H9 (cell line): ENCODE results near the gene PLPPR5. TPM values are rescaled to one million over a fixed set of nuclear protein-coding genes. Genes with fewer than 3 reads are reported as not detected.

Experiments
- DNase-seq: peaks from one replicate; pipeline ENCODE4 v3.0.0-alpha.2; 2017
- H2AFZ ChIP-seq: one replicate; pipeline ENCODE4 v1.6.1; 2013; ENCODE audit warnings: mild to moderate bottlenecking, low read length, control low read depth, moderate library complexity
- H2AK5ac ChIP-seq: 2 replicates; pipeline ENCODE4 v1.6.1; 2013; ENCODE audit warnings: low read length, control low read depth, mixed read lengths; ENCODE audit not compliant: insufficient read length
- H2BK120ac ChIP-seq: one replicate; pipeline ENCODE4 v1.6.1; 2013; ENCODE audit warnings: low read depth, mild to moderate bottlenecking, low read length, control low read depth, inconsistent platforms; ENCODE audit not compliant: poor library complexity, severe bottlenecking
- H2BK12ac ChIP-seq: 2 replicates; pipeline ENCODE4 v1.6.1; 2013; ENCODE audit warnings: low read length, control low read depth, mixed read lengths, low read depth; ENCODE audit not compliant: insufficient read length
- H2BK15ac ChIP-seq: 2 replicates; pipeline ENCODE4 v1.6.1; 2013; ENCODE audit warnings: low read depth, low read length, control low read depth
- H2BK20ac ChIP-seq: one replicate; pipeline ENCODE4 v1.6.1; 2013; ENCODE audit warnings: low read depth, mild to moderate bottlenecking, low read length, control low read depth, inconsistent platforms; ENCODE audit not compliant: poor library complexity, severe bottlenecking
- H2BK5ac ChIP-seq: 2 replicates; pipeline ENCODE4 v1.6.1; 2013; ENCODE audit warnings: low read length, control low read depth, mixed read lengths; ENCODE audit not compliant: insufficient read length
- H3K14ac ChIP-seq: 2 replicates; pipeline ENCODE4 v1.6.1; 2013; ENCODE audit warnings: low read length, control low read depth; ENCODE audit not compliant: insufficient read depth
- H3K18ac ChIP-seq: 2 replicates; pipeline ENCODE4 v1.6.1; 2013; ENCODE audit warnings: low read depth, mild to moderate bottlenecking, mixed read lengths, low read length, control low read depth; ENCODE audit not compliant: insufficient read length
- H3K23ac ChIP-seq: 2 replicates; pipeline ENCODE4 v1.6.1; 2013; ENCODE audit warnings: low read length, control low read depth, mixed read lengths, low read depth; ENCODE audit not compliant: insufficient read length
- H3K23me2 ChIP-seq: 2 replicates; pipeline ENCODE4 v1.6.1; 2013; ENCODE audit warnings: low read depth, mild to moderate bottlenecking, mixed read lengths, low read length, control low read depth; ENCODE audit not compliant: insufficient read length, poor library complexity, severe bottlenecking
- H3K27ac ChIP-seq: 2 replicates; pipeline ENCODE4 v1.5.1; 2013; ENCODE audit warnings: low read length, control low read depth, mixed read lengths, low read depth; ENCODE audit not compliant: insufficient read length
- H3K27me3 ChIP-seq: 2 replicates; pipeline ENCODE4 v1.6.1; 2013; ENCODE audit warnings: low read length, control low read depth, inconsistent platforms; ENCODE audit not compliant: insufficient read depth
- H3K4ac ChIP-seq: 2 replicates; pipeline ENCODE4 v1.6.1; 2013; ENCODE audit warnings: low read depth, mild to moderate bottlenecking, control low read depth, inconsistent platforms, low read length, moderate library complexity
- H3K4me1 ChIP-seq: 2 replicates; pipeline ENCODE4 v1.6.1; 2013; ENCODE audit warnings: low read length, control low read depth, inconsistent platforms; ENCODE audit not compliant: insufficient read depth
- H3K4me2 ChIP-seq: 2 replicates; pipeline ENCODE4 v1.6.1; 2013; ENCODE audit warnings: low read length, control low read depth, mixed read lengths; ENCODE audit not compliant: insufficient read length, insufficient read depth
- H3K56ac ChIP-seq: 2 replicates; pipeline ENCODE4 v1.6.1; 2013; ENCODE audit warnings: low read depth, mild to moderate bottlenecking, mixed read lengths, low read length, control low read depth; ENCODE audit not compliant: insufficient read length
- H3K79me1 ChIP-seq: 2 replicates; pipeline ENCODE4 v1.6.1; 2013; ENCODE audit warnings: low read depth, mild to moderate bottlenecking, moderate library complexity, low read length, control low read depth, inconsistent platforms; ENCODE audit not compliant: insufficient read depth, poor library complexity, severe bottlenecking
- H3K79me2 ChIP-seq: 2 replicates; pipeline ENCODE4 v1.6.1; 2013; ENCODE audit warnings: low read length, control low read depth, inconsistent platforms; ENCODE audit not compliant: insufficient read depth
- H3K9ac ChIP-seq: 2 replicates; pipeline ENCODE4 v1.6.1; 2013; ENCODE audit warnings: low read length, control low read depth, mixed read lengths; ENCODE audit not compliant: insufficient read length; ENCODE audit errors: extremely low read depth
- H3K9me3 ChIP-seq: one replicate; pipeline ENCODE4 v1.6.1; 2013; ENCODE audit warnings: low read depth, low read length, inconsistent platforms; ENCODE audit not compliant: control insufficient read depth
- H3T11ph ChIP-seq: one replicate; pipeline ENCODE4 v1.6.1; 2013; ENCODE audit warnings: mild to moderate bottlenecking, low read length, control low read depth, inconsistent platforms
- H4K20me1 ChIP-seq: one replicate; pipeline ENCODE4 v1.6.1; 2013; ENCODE audit not compliant: control insufficient read depth, insufficient read length, insufficient read depth
- H4K5ac ChIP-seq: 2 replicates; pipeline ENCODE4 v1.6.1; 2013; ENCODE audit warnings: low read depth, mild to moderate bottlenecking, mixed read lengths, low read length, control low read depth; ENCODE audit not compliant: insufficient read length
- H4K8ac ChIP-seq: replicated peaks from 2 replicates; pipeline ENCODE4 v1.6.1; 2013; ENCODE audit warnings: low read length, control low read depth, mixed read lengths, low read depth; ENCODE audit not compliant: insufficient read length
- H4K91ac ChIP-seq: 2 replicates; pipeline ENCODE4 v1.6.1; 2013; ENCODE audit warnings: low read depth, mild to moderate bottlenecking, moderate library complexity, mixed read lengths, low read length, control low read depth; ENCODE audit not compliant: insufficient read length
- H3K27ac Mint-ChIP-seq, 3 experiments: 2 replicates in 2 of 3; 3 replicates in 1 of 3; pipeline ENCODE4 v1.8.0; 2020 to 2021; ENCODE audit warnings: mixed read lengths in 3 of 3, mild to moderate bottlenecking in 1 of 3, moderate library complexity in 1 of 3
- H3K27me3 Mint-ChIP-seq: 2 replicates; pipeline ENCODE4 v1.8.0; 2021; ENCODE audit warnings: low read depth, mild to moderate bottlenecking, moderate library complexity, mixed read lengths
- H3K36me3 Mint-ChIP-seq, 3 experiments: 2 replicates in 2 of 3; 3 replicates in 1 of 3; pipeline ENCODE4 v1.8.0; 2020 to 2021; ENCODE audit warnings: low read depth in 3 of 3, mixed read lengths in 3 of 3; ENCODE audit not compliant: insufficient read depth in 1 of 3
- H3K4me1 Mint-ChIP-seq, 2 experiments: 2 replicates each; pipeline ENCODE4 v1.8.0; 2020; ENCODE audit warnings: mixed read lengths in 2 of 2
- H3K4me3 Mint-ChIP-seq, 2 experiments: 2 replicates in 1 of 2; 3 replicates in 1 of 2; pipeline ENCODE4 v1.8.0; 2020 to 2021; ENCODE audit warnings: mild to moderate bottlenecking in 2 of 2, mixed read lengths in 2 of 2, moderate library complexity in 1 of 2
- H3K9me3 Mint-ChIP-seq, 2 experiments: 2 replicates in 1 of 2; 3 replicates in 1 of 2; pipeline ENCODE4 v1.8.0; 2020; ENCODE audit warnings: mild to moderate bottlenecking in 2 of 2, mixed read lengths in 2 of 2, moderate library complexity in 1 of 2
- WGBS: extraction: QIAGEN DNeasy Blood & Tissue Kit; methylation state at CpG from one replicate; pipeline ENCODE4 v1.1.7; 2013; ENCODE audit warnings: missing lambda C conversion rate, low lambda C conversion rate, mixed read lengths; ENCODE audit not compliant: insufficient read length; ENCODE audit errors: extremely low coverage; 5-methylcytosine and 5-hydroxymethylcytosine counted together
- total RNA-seq: library from RNA; stranded (reverse); gene quantifications from 2 replicates; pipeline ENCODE4 v1.2.1, GENCODE V29; 2021
- TF ChIP-seq, protein P1 (sequence below): fragments of 200-600 bp; sonication (generic); conservative IDR thresholded peaks from 3 replicates; pipeline ENCODE4 v1.8.0; 2021; ENCODE audit warnings: antibody characterized with exemption, mild to moderate bottlenecking

PLPPR5 gene
- total RNA-seq, 1 experiment from 2014 or later, result 1.4 TPM

DNA sequence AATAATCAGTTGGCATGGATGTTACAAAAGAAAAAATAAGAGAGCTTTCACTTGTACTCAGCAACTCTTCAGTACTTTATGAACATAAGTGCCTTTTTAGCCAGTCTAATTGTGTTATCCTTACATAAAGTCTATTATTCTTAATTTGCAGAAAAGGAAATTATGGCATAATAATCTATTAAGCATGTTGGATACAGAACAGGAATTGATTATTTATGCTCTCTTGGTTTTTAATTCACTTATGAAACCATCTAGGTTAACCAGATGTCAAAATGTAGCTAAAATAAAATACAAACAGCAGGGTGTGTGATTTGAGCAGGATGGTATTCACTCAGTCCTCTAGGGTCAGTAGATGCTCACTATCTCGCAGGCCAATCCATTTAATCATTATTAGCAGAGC is 79.7 kb downstream of the PLPPR5 start:
- Mint-ChIP-seq H3K36me3 (no peaks in the 10 kb centered on the region; a peak in 1 of 7 replicates), H3K27me3 (no peaks in the 10 kb centered on the region), H3K4me3 (no peak overlapping the region), H3K27ac (no peak overlapping the region), H3K4me1 (peaks cover 2 to 3% of the 10 kb centered on the region in 2 experiments; a peak in 3 of 4 replicates), H3K9me3 (no peaks in the 10 kb centered on the region)
- H3K4ac ChIP-seq, result no peak overlapping the region
- DNase-seq, result no peak
- no peaks in the 10 kb centered on the region for H4K20me1 ChIP-seq
- H3K23me2 ChIP-seq, result no peaks in the 10 kb centered on the region
- H2BK5ac ChIP-seq, result no peak overlapping the region
- no peak overlapping the region for H3K9ac ChIP-seq
- H3K9me3 ChIP-seq, result no peaks in the 10 kb centered on the region
- no peak overlapping the region for H2BK15ac ChIP-seq
- no peak overlapping the region for H2BK12ac ChIP-seq
- H3K79me1 ChIP-seq, result no peaks in the 10 kb centered on the region
- no peaks in the 10 kb centered on the region for H3K79me2 ChIP-seq
- WGBS, result no CpG with 5 or more reads among the region's 1 CpG
- H4K91ac ChIP-seq, result no peak overlapping the region
- no peak overlapping the region for H3K56ac ChIP-seq
- H3K18ac ChIP-seq, result no peak overlapping the region
- H3K4me1 ChIP-seq, result no peaks in the 10 kb centered on the region; the same call in 1 of the 2 replicates
- H2AK5ac ChIP-seq, result no peak overlapping the region
- no peak overlapping the region for H4K8ac ChIP-seq
- no peak overlapping the region for H4K5ac ChIP-seq
- no peak overlapping the region for H3T11ph ChIP-seq
- no peak overlapping the region for H3K27ac ChIP-seq
- no peak overlapping the region for H2BK20ac ChIP-seq
- H2BK120ac ChIP-seq, result no peak overlapping the region
- H2AFZ ChIP-seq, result no peak overlapping the region
- H3K4me2 ChIP-seq, result no peak overlapping the region
- no peak overlapping the region for H3K14ac ChIP-seq
- no peak overlapping the region for H3K23ac ChIP-seq
- H3K27me3 ChIP-seq, result no peaks in the 10 kb centered on the region
- TF ChIP-seq, protein P1, sequence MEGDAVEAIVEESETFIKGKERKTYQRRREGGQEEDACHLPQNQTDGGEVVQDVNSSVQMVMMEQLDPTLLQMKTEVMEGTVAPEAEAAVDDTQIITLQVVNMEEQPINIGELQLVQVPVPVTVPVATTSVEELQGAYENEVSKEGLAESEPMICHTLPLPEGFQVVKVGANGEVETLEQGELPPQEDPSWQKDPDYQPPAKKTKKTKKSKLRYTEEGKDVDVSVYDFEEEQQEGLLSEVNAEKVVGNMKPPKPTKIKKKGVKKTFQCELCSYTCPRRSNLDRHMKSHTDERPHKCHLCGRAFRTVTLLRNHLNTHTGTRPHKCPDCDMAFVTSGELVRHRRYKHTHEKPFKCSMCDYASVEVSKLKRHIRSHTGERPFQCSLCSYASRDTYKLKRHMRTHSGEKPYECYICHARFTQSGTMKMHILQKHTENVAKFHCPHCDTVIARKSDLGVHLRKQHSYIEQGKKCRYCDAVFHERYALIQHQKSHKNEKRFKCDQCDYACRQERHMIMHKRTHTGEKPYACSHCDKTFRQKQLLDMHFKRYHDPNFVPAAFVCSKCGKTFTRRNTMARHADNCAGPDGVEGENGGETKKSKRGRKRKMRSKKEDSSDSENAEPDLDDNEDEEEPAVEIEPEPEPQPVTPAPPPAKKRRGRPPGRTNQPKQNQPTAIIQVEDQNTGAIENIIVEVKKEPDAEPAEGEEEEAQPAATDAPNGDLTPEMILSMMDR, result no peak
